Measurements from ENCODE around the gene DNAJB9.

DNA sequence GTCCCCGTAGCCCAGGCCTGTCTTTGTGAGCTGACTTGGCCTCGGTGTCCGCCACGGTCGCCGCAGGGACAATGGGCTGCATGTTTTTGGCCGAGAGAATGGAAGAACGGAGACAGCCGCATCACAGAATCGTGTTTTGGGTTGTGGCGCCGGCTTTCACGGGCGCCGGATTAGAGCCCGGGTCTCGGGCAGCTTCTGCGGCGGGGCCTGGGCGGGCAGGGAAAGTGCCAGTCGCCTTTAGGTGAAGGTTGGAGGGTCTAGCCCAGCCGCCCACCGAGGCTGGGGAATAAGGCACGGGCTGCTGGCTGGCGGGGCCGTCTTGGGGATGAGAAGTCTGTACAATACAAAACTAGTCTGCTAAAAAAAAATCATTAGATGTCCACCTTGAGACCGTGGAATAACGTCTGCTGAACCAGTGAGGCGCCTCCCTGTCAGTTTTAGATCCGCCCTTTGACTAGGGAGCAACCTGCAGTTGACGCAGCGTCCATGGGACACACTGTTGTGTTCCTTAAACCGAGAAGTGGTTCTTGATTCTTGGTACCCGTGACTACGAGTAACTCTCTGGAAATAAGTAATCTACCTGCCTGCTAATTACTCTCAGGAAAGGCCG lies 577 bp downstream of the DNAJB9 start:
- TF ChIP-seq SP1 (IDR thresholded peaks at IDR 0.05; ENCODE audit: low read depth, low read length) (no peak), POLR2AphosphoS5 (IDR thresholded peaks at IDR 0.05; ENCODE audit: low read depth, low read length) (no peak; the same call in 1 of the 2 replicates), POLR2A (IDR thresholded peaks at IDR 0.05; ENCODE audit: control extremely low read depth in 1 of 2, low read depth in 2 of 2, low read length in 2 of 2) (no peak; a peak in 1 of 3 replicates), KDM1A (IDR thresholded peaks at IDR 0.05; ENCODE audit: borderline replicate concordance, low read length) (no peak), RNF2 (IDR thresholded peaks at IDR 0.05; ENCODE audit: borderline replicate concordance, low read depth, low read length, missing control alignments, poor library complexity, severe bottlenecking) (no peak), CREB1 (IDR thresholded peaks at IDR 0.05) (no peak)
- TF ChIP-seq, protein P1, sequence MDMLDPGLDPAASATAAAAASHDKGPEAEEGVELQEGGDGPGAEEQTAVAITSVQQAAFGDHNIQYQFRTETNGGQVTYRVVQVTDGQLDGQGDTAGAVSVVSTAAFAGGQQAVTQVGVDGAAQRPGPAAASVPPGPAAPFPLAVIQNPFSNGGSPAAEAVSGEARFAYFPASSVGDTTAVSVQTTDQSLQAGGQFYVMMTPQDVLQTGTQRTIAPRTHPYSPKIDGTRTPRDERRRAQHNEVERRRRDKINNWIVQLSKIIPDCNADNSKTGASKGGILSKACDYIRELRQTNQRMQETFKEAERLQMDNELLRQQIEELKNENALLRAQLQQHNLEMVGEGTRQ (IDR thresholded peaks at IDR 0.05; ENCODE audit: low read length), result no peak
- TF ChIP-seq, protein P2, sequence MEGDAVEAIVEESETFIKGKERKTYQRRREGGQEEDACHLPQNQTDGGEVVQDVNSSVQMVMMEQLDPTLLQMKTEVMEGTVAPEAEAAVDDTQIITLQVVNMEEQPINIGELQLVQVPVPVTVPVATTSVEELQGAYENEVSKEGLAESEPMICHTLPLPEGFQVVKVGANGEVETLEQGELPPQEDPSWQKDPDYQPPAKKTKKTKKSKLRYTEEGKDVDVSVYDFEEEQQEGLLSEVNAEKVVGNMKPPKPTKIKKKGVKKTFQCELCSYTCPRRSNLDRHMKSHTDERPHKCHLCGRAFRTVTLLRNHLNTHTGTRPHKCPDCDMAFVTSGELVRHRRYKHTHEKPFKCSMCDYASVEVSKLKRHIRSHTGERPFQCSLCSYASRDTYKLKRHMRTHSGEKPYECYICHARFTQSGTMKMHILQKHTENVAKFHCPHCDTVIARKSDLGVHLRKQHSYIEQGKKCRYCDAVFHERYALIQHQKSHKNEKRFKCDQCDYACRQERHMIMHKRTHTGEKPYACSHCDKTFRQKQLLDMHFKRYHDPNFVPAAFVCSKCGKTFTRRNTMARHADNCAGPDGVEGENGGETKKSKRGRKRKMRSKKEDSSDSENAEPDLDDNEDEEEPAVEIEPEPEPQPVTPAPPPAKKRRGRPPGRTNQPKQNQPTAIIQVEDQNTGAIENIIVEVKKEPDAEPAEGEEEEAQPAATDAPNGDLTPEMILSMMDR (IDR thresholded peaks at IDR 0.05; ENCODE audit: control extremely low read depth in 1 of 3, insufficient read depth in 1 of 3, low read depth in 1 of 3, low read length in 3 of 3), result no peak
- TF ChIP-seq, protein P3, sequence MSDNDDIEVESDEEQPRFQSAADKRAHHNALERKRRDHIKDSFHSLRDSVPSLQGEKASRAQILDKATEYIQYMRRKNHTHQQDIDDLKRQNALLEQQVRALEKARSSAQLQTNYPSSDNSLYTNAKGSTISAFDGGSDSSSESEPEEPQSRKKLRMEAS (IDR thresholded peaks at IDR 0.05), result no peak
- TF ChIP-seq, protein P4, sequence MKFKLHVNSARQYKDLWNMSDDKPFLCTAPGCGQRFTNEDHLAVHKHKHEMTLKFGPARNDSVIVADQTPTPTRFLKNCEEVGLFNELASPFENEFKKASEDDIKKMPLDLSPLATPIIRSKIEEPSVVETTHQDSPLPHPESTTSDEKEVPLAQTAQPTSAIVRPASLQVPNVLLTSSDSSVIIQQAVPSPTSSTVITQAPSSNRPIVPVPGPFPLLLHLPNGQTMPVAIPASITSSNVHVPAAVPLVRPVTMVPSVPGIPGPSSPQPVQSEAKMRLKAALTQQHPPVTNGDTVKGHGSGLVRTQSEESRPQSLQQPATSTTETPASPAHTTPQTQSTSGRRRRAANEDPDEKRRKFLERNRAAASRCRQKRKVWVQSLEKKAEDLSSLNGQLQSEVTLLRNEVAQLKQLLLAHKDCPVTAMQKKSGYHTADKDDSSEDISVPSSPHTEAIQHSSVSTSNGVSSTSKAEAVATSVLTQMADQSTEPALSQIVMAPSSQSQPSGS (IDR thresholded peaks at IDR 0.05; ENCODE audit: low read length), result no peak
